Immature natural killer cell (primary cell): ENCODE data around the gene STXBP1. TPM values are rescaled to one million over a fixed set of nuclear protein-coding genes. Genes with fewer than 3 reads are reported as not detected.

Source experiments
- DNase-seq, 3 donors: peaks; one replicate each; pipeline ENCODE4 v3.0.0; 2022; ENCODE audit warnings: mixed read lengths in 1 of 3
- H3K27ac Mint-ChIP-seq, 6 donors: one replicate each; pipeline ENCODE4 v1.8.0; 2020; ENCODE audit warnings: mixed read lengths in 6 of 6, mild to moderate bottlenecking in 5 of 6, inconsistent platforms in 4 of 6, moderate library complexity in 3 of 6
- H3K27me3 Mint-ChIP-seq, 3 donors: one replicate each; pipeline ENCODE4 v1.8.0; 2020 to 2021; ENCODE audit warnings: low read depth in 3 of 3, mild to moderate bottlenecking in 3 of 3, mixed read lengths in 3 of 3, moderate library complexity in 3 of 3, inconsistent platforms in 1 of 3
- H3K36me3 Mint-ChIP-seq, 3 donors: one replicate each; pipeline ENCODE4 v1.8.0; 2020; ENCODE audit warnings: mixed read lengths in 3 of 3, inconsistent platforms in 2 of 3, mild to moderate bottlenecking in 2 of 3
- H3K4me1 Mint-ChIP-seq, 2 donors: one replicate each; pipeline ENCODE4 v1.8.0; 2020; ENCODE audit warnings: inconsistent platforms in 2 of 2, mild to moderate bottlenecking in 2 of 2, mixed read lengths in 2 of 2, moderate library complexity in 1 of 2
- H3K4me3 Mint-ChIP-seq, 5 donors: one replicate each; pipeline ENCODE4 v1.8.0; 2020; ENCODE audit warnings: mild to moderate bottlenecking in 5 of 5, mixed read lengths in 5 of 5, inconsistent platforms in 3 of 5, moderate library complexity in 3 of 5
- H3K9me3 Mint-ChIP-seq, 6 donors: one replicate each; pipeline ENCODE4 v1.8.0; 2020; ENCODE audit warnings: mild to moderate bottlenecking in 6 of 6, mixed read lengths in 6 of 6, inconsistent platforms in 4 of 6, moderate library complexity in 3 of 6
- polyA plus RNA-seq, 3 donors: library from polyadenylated mRNA; unstranded; fragments of 300-500 nt; fragmentation: Illumina TruSeq; gene quantifications; one replicate each; pipeline ENCODE4 v1.2.3, GENCODE V29; 2021

The STXBP1 gene
- polyA plus RNA-seq, 3 donors from 2014 or later: 0.59 to 0.99 TPM; not detected in 1

- Mint-ChIP-seq H3K36me3 (no peaks in the 10 kb centered on the region), H3K27ac (no peak overlapping the region), H3K27me3 (peaks cover 0 to 4% (median 2%) of the 10 kb centered on the region in 3 donors)
Measured at GRCh38 chr9:127664678-127665507, 52.8 kb downstream of the STXBP1 start.

GRCh38 chr9:127667127-127667844 is 55.2 kb downstream of the STXBP1 start:
- Mint-ChIP-seq H3K27ac (no peak overlapping the region), H3K4me3 (no peak overlapping the region), H3K36me3 (no peaks in the 10 kb centered on the region), H3K9me3 (no peaks in the 10 kb centered on the region), H3K4me1 (no peaks in the 10 kb centered on the region), H3K27me3 (peaks cover 0 to 4% (median 2%) of the 10 kb centered on the region in 3 donors)
- no peak for DNase-seq

More at GRCh38 chr9:127664678-127665507, 52.8 kb downstream of the STXBP1 start:
- Mint-ChIP-seq H3K4me3 (no peak overlapping the region), H3K4me1 (no peaks in the 10 kb centered on the region), H3K9me3 (no peaks in the 10 kb centered on the region)
- DNase-seq: no peak

- peaks cover 0 to 2% (median 0%) of the 10 kb centered on the region in 3 donors for H3K27me3 Mint-ChIP-seq
- H3K27ac Mint-ChIP-seq: no peak overlapping the region
Measured at GRCh38 chr9:127667906-127668305, 55.8 kb downstream of the STXBP1 start.

DNA sequence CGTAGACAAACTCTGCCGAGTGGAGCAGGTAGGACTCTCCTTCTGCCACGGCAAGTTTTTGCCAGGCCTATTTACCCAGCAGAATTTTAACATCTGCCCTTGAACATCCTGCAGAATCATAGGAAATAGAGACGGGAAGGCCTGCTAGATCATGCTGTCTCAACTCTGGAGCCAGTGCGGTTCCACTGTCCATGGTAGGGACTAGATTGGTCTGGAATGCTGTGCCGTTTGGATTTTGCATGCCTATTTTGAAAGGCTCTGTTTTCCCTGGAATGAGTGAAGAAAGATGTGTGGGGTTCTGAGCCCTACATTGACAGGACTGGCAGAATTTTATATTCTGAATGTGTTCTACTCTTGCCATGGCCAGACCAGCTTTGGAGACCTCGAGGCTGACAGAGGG is 61.2 kb downstream of the STXBP1 start:
- no peak overlapping the region for H3K4me3 Mint-ChIP-seq
- H3K36me3 Mint-ChIP-seq: no peaks in the 10 kb centered on the region
- no peaks in the 10 kb centered on the region for H3K9me3 Mint-ChIP-seq
- H3K27ac Mint-ChIP-seq: no peak overlapping the region
- no peaks in the 10 kb centered on the region for H3K4me1 Mint-ChIP-seq
- DNase-seq: no peak
- H3K27me3 Mint-ChIP-seq: peaks cover 0 to 2% (median 0%) of the 10 kb centered on the region in 3 donors

More at GRCh38 chr9:127667906-127668305, 55.8 kb downstream of the STXBP1 start:
- no peaks in the 10 kb centered on the region for H3K9me3 Mint-ChIP-seq
- H3K4me1 Mint-ChIP-seq: no peaks in the 10 kb centered on the region
- DNase-seq: no peak
- no peaks in the 10 kb centered on the region for H3K36me3 Mint-ChIP-seq
- no peak overlapping the region for H3K4me3 Mint-ChIP-seq

GRCh38 chr9:127676638-127677037 is 64.6 kb downstream of the STXBP1 start:
- Mint-ChIP-seq H3K36me3 (no peaks in the 10 kb centered on the region), H3K4me1 (no peaks in the 10 kb centered on the region), H3K9me3 (no peaks in the 10 kb centered on the region), H3K4me3 (no peak overlapping the region), H3K27ac (no peak overlapping the region), H3K27me3 (peaks cover 0 to 3% (median 2%) of the 10 kb centered on the region in 3 donors)
- no peak for DNase-seq

DNA sequence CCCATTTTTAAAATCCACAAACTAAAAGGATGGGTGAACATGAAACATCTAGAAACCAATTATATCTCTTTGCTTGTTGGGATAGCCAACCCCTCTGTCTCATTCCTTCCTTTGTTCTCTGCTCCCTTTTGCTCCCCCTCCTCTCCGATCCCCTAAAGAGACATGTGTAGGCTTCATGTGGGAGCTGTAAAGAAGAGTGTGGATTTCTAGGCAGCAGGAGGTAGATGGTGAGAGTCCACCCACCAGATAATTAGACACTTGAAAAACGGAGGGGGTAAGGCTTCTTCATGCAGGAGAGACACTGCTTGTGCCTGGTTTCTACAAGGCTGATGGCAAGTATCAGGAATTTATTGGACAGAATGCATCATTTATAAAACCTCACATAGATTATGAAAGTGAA is 67.4 kb downstream of the STXBP1 start:
- no peaks in the 10 kb centered on the region for H3K4me1 Mint-ChIP-seq
- no peaks in the 10 kb centered on the region for H3K36me3 Mint-ChIP-seq
- H3K9me3 Mint-ChIP-seq: no peaks in the 10 kb centered on the region
- no peak for DNase-seq
- H3K27me3 Mint-ChIP-seq: peaks cover 2 to 4% (median 3%) of the 10 kb centered on the region in 3 donors
- no peak overlapping the region for H3K4me3 Mint-ChIP-seq
- no peak overlapping the region for H3K27ac Mint-ChIP-seq

GRCh38 chr9:127680226-127680625 is 68.1 kb downstream of the STXBP1 start:
- Mint-ChIP-seq H3K27ac (no peak overlapping the region), H3K36me3 (no peaks in the 10 kb centered on the region), H3K9me3 (no peaks in the 10 kb centered on the region), H3K4me1 (no peaks in the 10 kb centered on the region), H3K4me3 (no peak overlapping the region), H3K27me3 (peaks cover 3 to 4% (median 3%) of the 10 kb centered on the region in 3 donors)
- DNase-seq: no peak

- H3K9me3 Mint-ChIP-seq: no peaks in the 10 kb centered on the region
- H3K36me3 Mint-ChIP-seq: no peaks in the 10 kb centered on the region
- no peak overlapping the region for H3K27ac Mint-ChIP-seq
- no peaks in the 10 kb centered on the region for H3K4me1 Mint-ChIP-seq
- H3K4me3 Mint-ChIP-seq: no peak overlapping the region
- H3K27me3 Mint-ChIP-seq: peaks cover 3 to 4% (median 3%) of the 10 kb centered on the region in 3 donors
- DNase-seq: no peak
Measured at GRCh38 chr9:127680846-127681245, 68.8 kb downstream of the STXBP1 start.

DNA sequence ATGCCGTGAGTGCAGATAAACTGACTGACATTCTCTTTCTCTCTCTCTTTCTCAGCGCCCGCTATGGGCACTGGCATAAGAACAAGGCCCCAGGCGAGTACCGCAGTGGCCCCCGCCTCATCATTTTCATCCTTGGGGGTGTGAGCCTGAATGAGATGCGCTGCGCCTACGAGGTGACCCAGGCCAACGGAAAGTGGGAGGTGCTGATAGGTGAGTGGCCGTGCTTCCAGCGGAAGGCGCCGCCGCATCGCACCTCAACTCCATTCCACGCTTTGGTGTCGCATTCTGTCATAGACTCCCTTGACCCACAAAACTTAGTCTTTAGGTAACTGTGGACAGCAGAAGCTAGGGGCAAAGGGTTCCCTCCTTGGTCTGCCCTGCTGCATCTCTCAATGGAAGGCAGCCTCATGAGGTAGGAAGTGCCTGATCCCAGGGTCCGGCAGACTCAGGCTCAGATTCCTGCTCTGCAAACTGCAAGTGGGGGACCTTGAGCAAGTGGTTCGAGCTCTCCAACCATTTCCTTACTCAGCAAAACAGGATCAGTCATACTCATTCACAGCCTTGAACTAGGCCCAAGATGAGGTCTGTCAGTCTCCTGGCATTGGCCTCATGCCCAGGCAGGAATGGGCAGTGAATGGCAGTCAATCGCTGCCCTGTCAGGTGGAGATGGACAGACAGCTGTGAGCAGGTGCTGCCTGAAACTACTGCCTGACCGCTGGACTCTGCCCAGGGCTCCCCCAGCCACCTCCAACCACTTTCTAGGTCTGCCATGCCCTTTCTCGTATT is 70.5 kb downstream of the STXBP1 start:
- no peak for DNase-seq
- Mint-ChIP-seq H3K4me3 (no peak overlapping the region), H3K27me3 (peaks cover 2 to 3% (median 3%) of the 10 kb centered on the region in 3 donors), H3K27ac (no peak overlapping the region), H3K4me1 (no peaks in the 10 kb centered on the region), H3K36me3 (no peaks in the 10 kb centered on the region), H3K9me3 (no peaks in the 10 kb centered on the region)

- H3K36me3 Mint-ChIP-seq: no peaks in the 10 kb centered on the region
- H3K4me1 Mint-ChIP-seq: no peaks in the 10 kb centered on the region
- no peak overlapping the region for H3K4me3 Mint-ChIP-seq
- no peak overlapping the region for H3K27ac Mint-ChIP-seq
- no peaks in the 10 kb centered on the region for H3K9me3 Mint-ChIP-seq
- no peak for DNase-seq
- peaks cover under 1 to 3% (median 2%) of the 10 kb centered on the region in 3 donors for H3K27me3 Mint-ChIP-seq
Measured at GRCh38 chr9:127683723-127684122, 71.6 kb downstream of the STXBP1 start.

DNA sequence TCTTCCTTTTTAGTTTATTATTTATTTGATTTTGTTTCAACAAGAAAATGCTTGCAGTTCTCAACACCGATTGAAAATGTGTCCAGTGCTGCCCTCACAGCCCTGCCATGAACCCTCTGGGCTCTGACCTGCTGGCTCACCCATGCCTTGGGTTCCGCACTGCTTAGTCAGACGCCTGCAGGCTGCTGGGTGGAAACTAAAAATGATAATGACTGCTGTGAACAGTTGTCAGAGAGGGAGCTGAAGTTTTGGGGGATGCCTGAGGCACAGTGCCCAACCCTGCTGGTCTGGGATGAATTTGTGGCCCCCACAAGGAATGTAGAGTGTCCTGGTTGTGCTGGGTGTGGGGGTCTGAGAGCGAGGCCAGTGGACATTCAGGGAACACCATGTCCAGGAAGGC is 72.5 kb downstream of the STXBP1 start:
- no peaks in the 10 kb centered on the region for H3K36me3 Mint-ChIP-seq
- H3K27me3 Mint-ChIP-seq: peaks cover 0 to 3% (median 2%) of the 10 kb centered on the region in 3 donors
- H3K27ac Mint-ChIP-seq: no peak overlapping the region
- H3K4me1 Mint-ChIP-seq: no peaks in the 10 kb centered on the region
- no peaks in the 10 kb centered on the region for H3K9me3 Mint-ChIP-seq
- no peak overlapping the region for H3K4me3 Mint-ChIP-seq
- DNase-seq: no peak

- Mint-ChIP-seq H3K27me3 (peaks cover 0 to 3% (median 2%) of the 10 kb centered on the region in 3 donors), H3K4me1 (no peaks in the 10 kb centered on the region), H3K27ac (no peak overlapping the region), H3K4me3 (no peak overlapping the region), H3K36me3 (peaks cover 0 to 7% (median 0%) of the 10 kb centered on the region in 3 donors), H3K9me3 (no peaks in the 10 kb centered on the region)
- DNase-seq: no peak
Measured at GRCh38 chr9:127686461-127687393, 74.7 kb downstream of the STXBP1 start.
